Pancreas (tissue), 10 donors: ENCODE data around the gene ZSCAN1. TPM values are rescaled to one million over a fixed set of nuclear protein-coding genes. Genes with fewer than 3 reads are reported as not detected.
A peak's percentile ranks its signal among the peaks of the same experiment; 100 is the strongest.
"Not testable (repeated sequence)": the region's sequence is repeated elsewhere in the genome, so short reads cannot be mapped to it uniquely, and the experiment has no call there.

Experiments used
- ATAC-seq, 4 donors: fragments of 200-7000 bp; cut with Tn5 transposase; one replicate each; pipeline versions ENCODE4 v1.8.0 to v1.9.1; 2020; ENCODE audit warnings: mild to moderate bottlenecking in 4 of 4, moderate library complexity in 4 of 4
- DNase-seq, 6 donors: peaks; one replicate each; pipeline ENCODE4 v3.0.0-alpha.2; 2020
- FAIRE-seq: peaks from 2 replicates; lab custom pipeline; 2012; peaks lifted over from hg19 to GRCh38; lab: Jason Lieb, UNC
- H3K27ac ChIP-seq, 4 donors: fragments of 200-600 bp; sonication (generic); 1 replicate in 3 of 4; 2 replicates in 1 of 4; pipeline versions ENCODE4 v1.5.0 to v1.8.0; 2020
- H3K27me3 ChIP-seq, 4 donors: fragments of 200-600 bp; one replicate each; pipeline ENCODE4 v1.8.0; 2021
- H3K36me3 ChIP-seq, 3 donors: fragments of 200-600 bp; sonication (generic) in 1 of 3; one replicate each; pipeline versions ENCODE4 v1.5.0 to v1.8.0; 2020 to 2021
- H3K4me1 ChIP-seq, 3 donors: fragments of 200-600 bp; one replicate each; pipeline ENCODE4 v1.8.0; 2021
- H3K4me3 ChIP-seq, 4 donors: fragments of 200-600 bp; sonication (generic) in 2 of 4; one replicate each; pipeline versions ENCODE4 v1.5.0 to v1.8.0; 2020 to 2021
- H3K9me3 ChIP-seq, 4 donors: fragments of 200-600 bp; one replicate each; pipeline ENCODE4 v1.8.0; 2021
- CTCF ChIP-seq, 4 donors: fragments of 200-600 bp; sonication (generic) in 3 of 4; IDR thresholded peaks; one replicate each; pipeline versions ENCODE4 v1.5.0 to v1.8.0; 2021; ENCODE audit warnings: antibody characterized with exemption in 4 of 4
- WGBS, 2 donors: extraction: QIAGEN DNeasy Blood & Tissue Kit; methylation state at CpG; one replicate each; pipeline ENCODE4 v1.1.7; 2013; 5-methylcytosine and 5-hydroxymethylcytosine counted together
- intact Hi-C, 3 donors: fragments of 100-400 bp; cut with DNase I; formaldehyde crosslinking; loops; one replicate each; pipeline versions ENCODE4 v1.11.1 to v1.14.2; 2022
- polyA plus RNA-seq, 2 donors: library from polyadenylated mRNA; stranded (reverse); fragments of 200-250 nt; gene quantifications; one replicate each; pipeline ENCODE4 v1.2.3, GENCODE V29; 2013
- total RNA-seq, 6 donors: library from RNA; stranded (reverse); fragmentation: NEBNext Ultra II Directional in 4 of 6; extraction: Animal tissue kit (Norgen Biotek cat#: 25700) in 4 of 6; gene quantifications; one replicate each; pipeline versions ENCODE4 v1.2.1 to v1.2.4, GENCODE V29; 2021 to 2023
- donor health status: healthy with polysubstance abuse.
- donor health status: DM: no; HTN: no; CAD: no; lungs with moderate emphysema.
- donor health status: DM: no; HTN: no; CAD: no.
- donor health status: control.
- donor health status: control.
- donor health status: Bipolar disorder and iron deficiency.
- donor health status: DM: yes; HTN: yes; CAD: no.
- donor health status: DM: no; HTN: no; CAD: no.
- donor health status: DM: no; HTN: no; CAD: no.
- donor health status: DM: yes; HTN: yes; CAD: no.

The ZSCAN1 gene
- total and polyA plus RNA-seq, 8 donors, result 0.25 to 7.1 (median 0.34) TPM; not detected in 1

DNA sequence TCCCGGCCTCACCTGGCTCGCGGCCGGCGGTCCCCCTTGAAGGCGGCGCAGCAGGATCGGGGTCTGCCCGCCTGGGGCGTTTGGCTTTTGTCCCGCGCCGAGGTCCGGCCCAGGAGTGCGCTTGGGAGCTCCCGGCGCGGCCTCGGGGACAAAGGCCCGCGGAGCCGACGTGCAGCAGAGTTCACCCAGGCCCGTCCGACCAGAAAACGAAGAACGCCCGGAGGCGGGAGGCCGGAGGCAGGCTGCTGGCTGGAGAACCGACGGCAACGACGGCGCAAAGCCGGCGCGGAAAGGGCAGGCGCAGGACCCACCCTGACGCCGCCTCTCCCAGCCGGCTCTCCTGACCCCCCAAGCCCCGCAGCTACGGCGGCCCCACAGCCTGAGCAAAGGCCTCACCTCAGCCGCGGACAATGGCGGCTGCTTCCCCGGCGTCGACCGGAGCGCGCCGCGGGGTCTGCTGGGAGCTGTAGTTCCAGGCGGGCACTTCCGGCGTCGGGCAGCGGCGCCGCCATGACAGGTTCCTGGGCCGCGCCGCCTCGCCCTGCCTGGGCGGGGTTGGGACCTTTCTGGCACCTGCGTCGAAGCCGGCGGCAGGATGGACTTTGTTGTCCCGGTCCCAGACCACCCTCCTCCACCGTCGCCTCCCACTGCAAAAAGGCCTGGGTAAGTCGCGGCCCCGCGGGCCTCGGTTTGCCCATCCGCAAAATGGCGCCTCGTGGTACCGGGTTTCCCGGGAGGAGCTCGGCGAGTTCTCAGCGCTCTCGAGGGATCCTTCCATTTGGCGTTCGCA, 31.2 kb upstream of the ZSCAN1 start, which contains the start of gene ZNF606:
ZNF606 (minus strand) TSS at position 437 of the 790 bp plus-strand sequence. CDS start 1,501 bp downstream, outside the sequence.
- H3K27ac ChIP-seq, result peak within 1 kb of the TSS; percentile 63 to 88 (median 76)
- peaks cover 0 to 12% (median 4%) of the 10 kb centered on the region in 3 donors for H3K4me1 ChIP-seq
- ATAC-seq, result peak; percentile 99 to 100 (median 100)
- DNase-seq, result peak; percentile 84 to 95 (median 88)
- 1% methylated on average over 80 to 91 of the region's 91 CpGs for WGBS, 2 donors
- no peak for TF ChIP-seq CTCF (IDR thresholded peaks at IDR 0.05)
- H3K36me3 ChIP-seq, result peaks cover 0 to 43% (median 10%) of the 10 kb centered on the region in 3 donors
- peak within 1 kb of the TSS; percentile 46 to 86 (median 69) for H3K4me3 ChIP-seq
- no peaks in the 10 kb centered on the region for H3K9me3 ChIP-seq
- intact Hi-C loops, result no loop called here
- H3K27me3 ChIP-seq, result no peaks in the 10 kb centered on the region
- no peak for FAIRE-seq

DNA sequence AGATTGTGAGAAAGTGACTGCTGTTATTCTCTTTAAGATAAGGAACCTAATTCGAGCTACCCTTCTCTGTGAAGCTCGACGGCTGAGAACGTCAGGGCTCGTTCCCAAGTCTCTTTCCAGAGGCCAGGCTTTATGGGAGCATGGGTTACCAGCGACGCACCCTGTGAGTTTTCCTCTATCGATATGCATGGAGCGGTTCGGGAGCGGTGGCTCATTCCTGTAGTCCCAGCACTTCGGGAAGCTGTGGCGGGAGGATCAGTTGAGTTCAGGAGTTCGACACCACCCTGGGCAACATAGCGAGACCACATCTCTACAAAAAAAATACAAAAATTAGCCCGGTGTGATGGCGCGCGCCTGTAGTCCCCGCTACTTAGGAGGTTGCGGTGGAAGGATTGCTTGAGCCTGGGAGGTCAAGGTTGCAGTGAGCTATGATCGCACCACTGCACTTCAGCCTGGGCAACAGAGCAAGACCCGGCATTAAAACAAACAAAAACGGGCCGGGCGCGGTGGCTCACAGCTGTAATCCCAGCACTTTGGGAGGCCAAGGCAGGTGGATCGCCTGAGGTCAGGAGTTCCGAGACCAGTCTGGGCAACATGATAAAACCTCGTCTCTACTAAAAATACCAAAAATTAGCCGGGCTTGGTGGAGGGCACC, 30.5 kb upstream of the ZSCAN1 start:
- WGBS, 2 donors, result 21 to 23% methylated on average over 31 of the region's 31 CpGs
- H3K9me3 ChIP-seq, result no peaks in the 10 kb centered on the region
- peaks cover 0 to 12% (median 4%) of the 10 kb centered on the region in 3 donors for H3K4me1 ChIP-seq
- H3K4me3 ChIP-seq, result peak overlapping the region; percentile 46 to 86 (median 69)
- no peak for TF ChIP-seq CTCF (IDR thresholded peaks at IDR 0.05)
- DNase-seq (peak in 1 of 6 donors; percentile 16), FAIRE-seq (no peak), ATAC-seq (peak; percentile 8 to 13 (median 8))
- intact Hi-C loops, result no loop called here
- no peaks in the 10 kb centered on the region for H3K27me3 ChIP-seq
- H3K27ac ChIP-seq, result peak overlapping the region in 3 of 4 donors; percentile 68 to 88 (median 84)
- peaks cover 0 to 36% (median 10%) of the 10 kb centered on the region in 3 donors for H3K36me3 ChIP-seq

DNA sequence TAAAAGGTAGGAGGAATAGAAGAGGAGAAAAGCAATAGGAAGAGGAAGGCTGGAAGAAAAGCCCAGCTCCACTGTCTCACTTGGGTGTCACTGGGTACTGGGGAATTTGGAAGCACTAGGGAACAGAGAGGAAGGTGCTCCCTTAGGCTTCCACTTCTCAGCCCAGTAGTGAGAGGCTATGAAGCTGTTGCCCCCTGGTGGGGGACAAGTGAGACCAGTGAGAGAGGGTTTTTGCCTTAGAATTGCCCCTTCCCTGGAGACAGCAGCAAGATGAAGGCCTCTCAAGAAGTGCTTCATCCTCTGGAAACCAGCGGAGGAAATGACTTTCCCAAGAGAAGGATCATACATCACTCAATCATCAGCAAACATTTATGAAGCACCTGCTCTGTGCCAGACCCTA, 26.5 kb upstream of the ZSCAN1 start:
- TF ChIP-seq CTCF (IDR thresholded peaks at IDR 0.05), result no peak
- Histone ChIP-seq H3K27ac (no peak overlapping the region), H3K27me3 (no peaks in the 10 kb centered on the region), H3K4me3 (no peak overlapping the region), H3K9me3 (no peaks in the 10 kb centered on the region), H3K4me1 (peaks cover 0 to 5% (median 4%) of the 10 kb centered on the region in 3 donors), H3K36me3 (peaks cover 0 to 12% (median 0%) of the 10 kb centered on the region in 3 donors)
- DNase-seq, result no peak
- intact Hi-C loops, result no loop called here
- no peak for ATAC-seq
- 97 to 100% methylated on average over 1 of the region's 1 CpG for WGBS, 2 donors
- no peak for FAIRE-seq

- intact Hi-C loops, H3K9me3 ChIP-seq, H3K4me3 ChIP-seq, H3K27me3 ChIP-seq, H3K4me1 ChIP-seq, H3K27ac ChIP-seq, DNase-seq, FAIRE-seq, ATAC-seq: not testable (repeated sequence)
- WGBS, 2 donors, result 41 to 46% methylated on average over 10 of the region's 10 CpGs
- H3K36me3 ChIP-seq, result peaks cover 0 to 12% (median 0%) of the 10 kb centered on the region in 3 donors
Measured at GRCh38 chr19:58008877-58009276, 24.9 kb upstream of the ZSCAN1 start.

GRCh38 chr19:58009301-58009665, 24.5 kb upstream of the ZSCAN1 start:
- no peak for ATAC-seq
- intact Hi-C loops, result no loop called here
- Histone ChIP-seq H3K36me3 (peaks cover 0 to 12% (median 0%) of the 10 kb centered on the region in 3 donors), H3K9me3 (no peaks in the 10 kb centered on the region), H3K4me1 (no peaks in the 10 kb centered on the region), H3K4me3 (peak overlapping the region in 1 of 4 donors; percentile 20), H3K27ac (peak overlapping the region in 1 of 4 donors; percentile 65), H3K27me3 (no peaks in the 10 kb centered on the region)
- no peak for DNase-seq
- TF ChIP-seq CTCF (IDR thresholded peaks at IDR 0.05), result no peak
- 2 to 4% methylated on average over 21 of the region's 21 CpGs for WGBS, 2 donors
- no peak for FAIRE-seq
